Bronchial epithelial cell (primary cell): Measurements from ENCODE around the gene KCNJ3. TPM values are rescaled to one million over a fixed set of nuclear protein-coding genes. Genes with fewer than 3 reads are reported as not detected.
"Not testable (repeated sequence)": the region's sequence is repeated elsewhere in the genome, so short reads cannot be mapped to it uniquely, and the experiment has no call there.

Experiments
- DNase-seq: peaks from one replicate; pipeline ENCODE4 v3.0.0-alpha.2; 2010; ENCODE audit warnings: low read depth
- FAIRE-seq: peaks from 2 replicates; lab custom pipeline; 2011; peaks lifted over from hg19 to GRCh38; lab: Jason Lieb, UNC
- H3K27me3 ChIP-seq: 2 replicates; pipeline ENCODE4 v1.5.1; 2011; ENCODE audit warnings: low read length; ENCODE audit not compliant: control insufficient read depth, insufficient read depth
- H3K36me3 ChIP-seq: 2 replicates; pipeline ENCODE4 v1.5.1; 2011; ENCODE audit warnings: low read length; ENCODE audit not compliant: control insufficient read depth, insufficient read depth
- H3K4me3 ChIP-seq: 2 replicates; pipeline ENCODE4 v1.5.1; 2011; ENCODE audit warnings: mild to moderate bottlenecking, low read depth, low read length, control low read depth
- CTCF ChIP-seq: IDR thresholded peaks from 2 replicates; pipeline ENCODE4 v1.5.1; 2011; ENCODE audit warnings: mild to moderate bottlenecking, moderate library complexity, low read length, control low read depth, inconsistent platforms; ENCODE audit not compliant: insufficient read depth, severe bottlenecking
- total RNA-seq: library from RNA; depleted of rRNA; stranded (reverse); fragments of >200 nt; gene quantifications from 2 replicates; pipeline ENCODE4 v1.2.1, GENCODE V29; 2014

The KCNJ3 gene
- total RNA-seq, 1 donor from 2014 or later = not detected

- Histone ChIP-seq H3K27me3 (no peaks in the 10 kb centered on the region), H3K36me3 (no peaks in the 10 kb centered on the region), H3K4me3 (no peak overlapping the region)
- FAIRE-seq (no peak), DNase-seq (no peak)
- TF ChIP-seq CTCF = no peak
Observed at GRCh38 chr2:154846842-154847241, 148.3 kb downstream of the KCNJ3 start.

- Histone ChIP-seq H3K36me3 (no peaks in the 10 kb centered on the region), H3K4me3 (no peak overlapping the region), H3K27me3 (no peaks in the 10 kb centered on the region)
- no peak for TF ChIP-seq CTCF
- DNase-seq (no peak), FAIRE-seq (no peak)
Observed at GRCh38 chr2:154849482-154849881, 151.0 kb downstream of the KCNJ3 start.

- DNase-seq = no peak
- FAIRE-seq = no peak
- no peak for TF ChIP-seq CTCF
- no peak overlapping the region for H3K4me3 ChIP-seq
- no peaks in the 10 kb centered on the region for H3K27me3 ChIP-seq
- H3K36me3 ChIP-seq = no peaks in the 10 kb centered on the region
Observed at GRCh38 chr2:154850532-154850931, 152.0 kb downstream of the KCNJ3 start.

GRCh38 chr2:154855138-154855537 is 156.6 kb downstream of the KCNJ3 start:
- FAIRE-seq (no peak), DNase-seq (no peak)
- no peaks in the 10 kb centered on the region for H3K27me3 ChIP-seq
- H3K4me3 ChIP-seq = no peak overlapping the region
- no peak for TF ChIP-seq CTCF
- no peaks in the 10 kb centered on the region for H3K36me3 ChIP-seq

- FAIRE-seq, DNase-seq, H3K27me3 ChIP-seq, H3K36me3 ChIP-seq, H3K4me3 ChIP-seq: not testable (repeated sequence)
Observed at GRCh38 chr2:154867151-154867550, 168.7 kb downstream of the KCNJ3 start.

- FAIRE-seq (no peak), DNase-seq (no peak)
- Histone ChIP-seq H3K36me3 (no peaks in the 10 kb centered on the region), H3K4me3 (no peak overlapping the region), H3K27me3 (no peaks in the 10 kb centered on the region)
- TF ChIP-seq CTCF = no peak
Observed at GRCh38 chr2:154875999-154876398, 177.5 kb downstream of the KCNJ3 start.
